Sciatic nerve (tissue), 2 donors: ENCODE results near the gene MTHFD2. TPM values are rescaled to one million over a fixed set of nuclear protein-coding genes. Genes with fewer than 3 reads are reported as not detected.
A peak's percentile ranks its signal among the peaks of the same experiment; 100 is the strongest.
"Not testable (repeated sequence)": the region's sequence is repeated elsewhere in the genome, so short reads cannot be mapped to it uniquely, and the experiment has no call there.

Source experiments
- ATAC-seq: fragments of 200-7000 bp; cut with Tn5 transposase; one replicate; pipeline ENCODE4 v1.9.1; 2020; ENCODE audit warnings: mild to moderate bottlenecking, moderate library complexity
- DNase-seq: peaks from one replicate; pipeline ENCODE4 v3.0.0-alpha.2; 2020; ENCODE audit warnings: low spot score
- intact Hi-C: fragments of 100-400 bp; cut with DNase I; formaldehyde crosslinking; loops from one replicate; pipeline ENCODE4 v1.14.2; 2022
- total RNA-seq: library from RNA; stranded (reverse); fragmentation: NEBNext Ultra II Directional; extraction: Animal tissue kit (Norgen Biotek cat#: 25700); gene quantifications from one replicate; pipeline ENCODE4 v1.2.1, GENCODE V29; 2021
- donor health status: DM: no; HTN: no; CAD: no.
- donor health status: DM: no; HTN: no; CAD: no.

The MTHFD2 gene
- total RNA-seq = 18.6 TPM

- peak; percentile 91 for DNase-seq
- intact Hi-C loops = no loop called here
Measured at GRCh38 chr2:74198461-74199274, at the start of gene MTHFD2. Gene MTHFD2, plus strand, starts transcription at chr2:74198615. Its CDS starts 27 bp downstream, at chr2:74198642.

GRCh38 chr2:74149247-74149525, 49.2 kb upstream of the MTHFD2 start:
- DNase-seq = no peak
- intact Hi-C loops = no loop called here
- no peak for ATAC-seq

More at GRCh38 chr2:74198461-74199274, at the start of gene MTHFD2:
- ATAC-seq = peak; percentile 94

- DNase-seq (no peak), ATAC-seq (no peak)
- intact Hi-C loops = no loop called here
Measured at GRCh38 chr2:74149570-74150319, 48.7 kb upstream of the MTHFD2 start.

- intact Hi-C loops = no loop called here
- DNase-seq (no peak), ATAC-seq (no peak)
Measured at GRCh38 chr2:74152954-74153353, 45.5 kb upstream of the MTHFD2 start.

GRCh38 chr2:74155830-74156229, 42.6 kb upstream of the MTHFD2 start:
- DNase-seq = no peak
- intact Hi-C loops = no loop called here
- ATAC-seq = no peak

- intact Hi-C loops = no loop called here
- DNase-seq = no peak
- no peak for ATAC-seq
Measured at GRCh38 chr2:74162951-74163350, 35.5 kb upstream of the MTHFD2 start.

- DNase-seq (no peak), ATAC-seq (no peak)
- intact Hi-C loops = no loop called here
Measured at GRCh38 chr2:74164761-74165160, 33.7 kb upstream of the MTHFD2 start.

- ATAC-seq = no peak
- intact Hi-C loops = no loop called here
Measured at GRCh38 chr2:74168739-74169138, 29.7 kb upstream of the MTHFD2 start.

GRCh38 chr2:74174909-74175308, 23.5 kb upstream of the MTHFD2 start:
- intact Hi-C loops = no loop called here
- DNase-seq = no peak
- no peak for ATAC-seq

More at GRCh38 chr2:74168739-74169138, 29.7 kb upstream of the MTHFD2 start:
- no peak for DNase-seq

GRCh38 chr2:74177696-74178095, 20.7 kb upstream of the MTHFD2 start:
- intact Hi-C loops = no loop called here
- ATAC-seq (no peak), DNase-seq (no peak)

GRCh38 chr2:74178211-74179062, 20.0 kb upstream of the MTHFD2 start, which contains the start of gene MOB1A:
Gene MOB1A, minus strand, starts transcription at chr2:74178879. Its CDS starts 205 bp downstream, at chr2:74178674.
- intact Hi-C loops = no loop called here
- peak; percentile 99 for ATAC-seq
- DNase-seq = peak; percentile 98

GRCh38 chr2:74179063-74179865, 19.2 kb upstream of the MTHFD2 start:
- intact Hi-C loops = no loop called here
- DNase-seq (no peak), ATAC-seq (no peak)

GRCh38 chr2:74181739-74182138, 16.7 kb upstream of the MTHFD2 start:
- DNase-seq (no peak), ATAC-seq (peak; percentile 50)
- intact Hi-C loops = no loop called here

GRCh38 chr2:74183878-74184277, 14.5 kb upstream of the MTHFD2 start:
- intact Hi-C loops = no loop called here
- no peak for ATAC-seq
- no peak for DNase-seq

- DNase-seq (no peak), ATAC-seq (peak; percentile 81)
- intact Hi-C loops = no loop called here
Measured at GRCh38 chr2:74186038-74186437, 12.4 kb upstream of the MTHFD2 start.

- DNase-seq, ATAC-seq, intact Hi-C loops: not testable (repeated sequence)
Measured at GRCh38 chr2:74186706-74187105, 11.7 kb upstream of the MTHFD2 start.

GRCh38 chr2:74188018-74188601, 10.3 kb upstream of the MTHFD2 start:
- no peak for ATAC-seq
- intact Hi-C loops = no loop called here
- no peak for DNase-seq

- DNase-seq = no peak
- intact Hi-C loops = no loop called here
- no peak for ATAC-seq
Measured at GRCh38 chr2:74188696-74189095, 9.7 kb upstream of the MTHFD2 start.
